ENCODE data around the gene TPBG. TPM values are rescaled to one million over a fixed set of nuclear protein-coding genes. Genes with fewer than 3 reads are reported as not detected.

The TPBG gene
- total RNA-seq, 1 donor from 2014 or later = 2.6 TPM

- Histone ChIP-seq H3K9me3 (replicated peaks) (no peaks in the 10 kb centered on the region), H3K4me3 (no peak overlapping the region), H3K4me1 (peaks cover 33% of the 10 kb centered on the region), H3K36me3 (no peaks in the 10 kb centered on the region), H3K27ac (replicated peaks) (no peak overlapping the region), H3K27me3 (ENCODE audit: low read depth) (peaks cover 74% of the 10 kb centered on the region)
- intact Hi-C loops (cut with micrococcal nuclease) = no loop called here
- TF ChIP-seq CTCF (IDR thresholded peaks at IDR 0.05; ENCODE audit: borderline replicate concordance) = no peak
- DNase-seq = no peak
Measured at GRCh38 chr6:82361631-82362030, 2.0 kb upstream of the TPBG start.

GRCh38 chr6:82362144-82362543 is 1.5 kb upstream of the TPBG start:
- no peak for DNase-seq
- TF ChIP-seq CTCF (IDR thresholded peaks at IDR 0.05; ENCODE audit: borderline replicate concordance) = no peak
- H3K36me3 ChIP-seq = no peaks in the 10 kb centered on the region
- H3K4me3 ChIP-seq = no peak overlapping the region
- no peak overlapping the region for H3K27ac ChIP-seq (replicated peaks)
- intact Hi-C loops (cut with micrococcal nuclease) = no loop called here
- no peaks in the 10 kb centered on the region for H3K9me3 ChIP-seq (replicated peaks)
- peaks cover 79% of the 10 kb centered on the region for H3K27me3 ChIP-seq (ENCODE audit: low read depth)
- peaks cover 33% of the 10 kb centered on the region for H3K4me1 ChIP-seq

DNA sequence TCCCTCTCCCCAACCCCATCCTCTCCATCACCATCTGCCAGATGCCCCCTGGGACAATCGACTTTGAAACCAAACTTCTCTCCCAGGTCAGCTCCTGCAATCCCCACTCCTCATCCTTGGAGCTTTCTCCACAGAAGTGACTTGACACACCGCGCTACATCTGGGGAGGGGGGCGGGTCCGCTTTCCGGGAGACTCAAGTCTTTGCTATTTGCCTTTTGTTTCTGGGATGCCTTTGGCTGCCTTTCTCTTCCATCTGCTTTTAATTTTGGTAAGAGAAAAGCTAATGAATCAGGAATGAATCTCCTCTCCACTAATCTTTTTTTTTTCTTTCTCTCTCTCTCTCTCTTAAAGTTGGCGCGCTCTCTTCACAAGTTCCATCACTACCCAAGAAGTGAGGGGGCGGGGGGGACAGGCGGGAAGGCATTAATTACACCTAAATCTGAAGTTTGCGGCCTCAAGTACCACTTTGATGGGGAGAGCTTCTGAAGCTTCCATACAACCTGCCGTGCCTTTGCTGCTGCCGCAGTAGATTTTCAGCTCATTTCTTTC is 664 bp upstream of the TPBG start:
- Histone ChIP-seq H3K27me3 (ENCODE audit: low read depth) (peaks cover 83% of the 10 kb centered on the region), H3K4me1 (peaks cover 33% of the 10 kb centered on the region), H3K9me3 (replicated peaks) (no peaks in the 10 kb centered on the region), H3K27ac (replicated peaks) (peak overlapping the region; percentile 77), H3K36me3 (no peaks in the 10 kb centered on the region), H3K4me3 (peak overlapping the region; percentile 76)
- no peak for DNase-seq
- intact Hi-C loops (cut with micrococcal nuclease) = no loop called here
- TF ChIP-seq CTCF (IDR thresholded peaks at IDR 0.05; ENCODE audit: borderline replicate concordance) = no peak

DNA sequence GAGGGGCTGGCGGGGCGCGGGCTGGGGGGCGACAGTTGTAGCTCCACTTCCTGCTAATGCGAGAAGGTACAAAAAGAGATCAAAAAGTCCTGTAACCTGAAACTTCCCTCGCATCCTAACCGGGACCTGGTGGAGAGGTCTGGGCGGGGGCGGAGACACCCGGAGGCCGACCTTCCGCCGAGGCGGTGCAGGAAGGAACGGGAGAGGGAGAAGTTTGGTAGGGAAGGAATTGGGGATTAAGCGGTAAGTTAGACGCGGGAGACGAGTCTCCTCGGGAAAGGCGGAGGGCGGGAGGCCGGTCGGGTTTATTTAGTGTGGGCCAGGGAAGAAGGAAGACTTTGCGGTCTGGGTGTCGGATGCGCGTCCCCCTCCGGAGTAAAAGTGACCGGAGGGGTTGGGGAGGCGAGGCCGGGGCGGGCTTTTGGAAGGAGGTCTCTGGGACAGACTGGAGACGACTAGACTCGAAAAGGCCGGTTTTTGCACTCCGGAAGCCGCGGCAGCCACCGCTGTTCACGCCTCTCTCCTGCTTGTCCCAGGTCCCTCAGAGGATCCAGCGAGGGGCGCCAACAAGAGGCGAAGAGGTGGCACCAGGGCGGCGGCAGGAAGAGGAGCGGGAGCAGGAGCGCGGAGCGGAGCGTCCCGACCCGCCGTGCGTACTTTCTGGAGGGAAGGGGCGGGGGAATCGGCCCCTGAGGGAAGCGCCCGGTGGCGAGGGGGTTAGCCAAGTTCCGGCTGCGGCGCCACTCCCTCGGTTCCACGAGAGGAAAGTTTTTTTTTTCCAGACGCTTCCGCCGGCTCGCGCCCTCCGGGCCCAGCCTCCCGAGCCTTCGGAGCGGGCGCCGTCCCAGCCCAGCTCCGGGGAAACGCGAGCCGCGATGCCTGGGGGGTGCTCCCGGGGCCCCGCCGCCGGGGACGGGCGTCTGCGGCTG is 734 bp downstream of the TPBG start:
- TF ChIP-seq CTCF (IDR thresholded peaks at IDR 0.05; ENCODE audit: borderline replicate concordance) = no peak
- intact Hi-C loops (cut with micrococcal nuclease) = no loop called here
- H3K4me3 ChIP-seq = peak overlapping the region; percentile 76
- H3K4me1 ChIP-seq = peaks cover 33% of the 10 kb centered on the region
- peaks cover 84% of the 10 kb centered on the region for H3K27me3 ChIP-seq (ENCODE audit: low read depth)
- H3K27ac ChIP-seq (replicated peaks) = peak overlapping the region; percentile 77
- H3K9me3 ChIP-seq (replicated peaks) = no peaks in the 10 kb centered on the region
- DNase-seq = peak; percentile 58
- H3K36me3 ChIP-seq = no peaks in the 10 kb centered on the region

- H3K4me1 ChIP-seq = peaks cover 33% of the 10 kb centered on the region
- H3K27ac ChIP-seq (replicated peaks) = peak overlapping the region; percentile 77
- peaks cover 75% of the 10 kb centered on the region for H3K27me3 ChIP-seq (ENCODE audit: low read depth)
- H3K9me3 ChIP-seq (replicated peaks) = no peaks in the 10 kb centered on the region
- peak overlapping the region; percentile 76 for H3K4me3 ChIP-seq
- H3K36me3 ChIP-seq = no peaks in the 10 kb centered on the region
- intact Hi-C loops (cut with micrococcal nuclease) = no loop called here
- no peak for DNase-seq
- TF ChIP-seq CTCF (IDR thresholded peaks at IDR 0.05; ENCODE audit: borderline replicate concordance) = no peak
Measured at GRCh38 chr6:82365016-82365795, 1.6 kb downstream of the TPBG start.
